ENCODE results near the gene DNASE1L1. TPM values are rescaled to one million over a fixed set of nuclear protein-coding genes. Genes with fewer than 3 reads are reported as not detected.

Gene DNASE1L1
- total and polyA plus RNA-seq, 4 donors = 9.3 to 22.1 (median 16.7) TPM

GRCh38 chrX:154381271-154381670, 27.8 kb downstream of the DNASE1L1 start:
- Histone ChIP-seq H3K9ac (ENCODE audit: low read depth in 1 of 2, low read length in 2 of 2) (no peak overlapping the region), H3K36me3 (ENCODE audit: control insufficient read depth in 4 of 4, insufficient read depth in 3 of 4, low read depth in 1 of 4, low read length in 3 of 4) (no peaks in the 10 kb centered on the region), H3K9me3 (ENCODE audit: control insufficient read depth in 4 of 4, low read length in 3 of 4) (no peaks in the 10 kb centered on the region), H3K4me3 (ENCODE audit: low read depth in 1 of 3, low read length in 3 of 3) (no peak overlapping the region), H3K4me1 (ENCODE audit: control insufficient read depth in 4 of 4, insufficient read depth in 4 of 4, low read length in 3 of 4) (peaks cover 3 to 11% (median 7%) of the 10 kb centered on the region in 4 donors), H3K27ac (ENCODE audit: low read depth in 1 of 2, low read length in 2 of 2) (no peak overlapping the region), H3K27me3 (ENCODE audit: control insufficient read depth in 4 of 4, insufficient read depth in 4 of 4, low read length in 3 of 4) (no peaks in the 10 kb centered on the region)
- 82% methylated on average over 6 of the region's 6 CpGs for WGBS
- TF ChIP-seq ATF3 (IDR thresholded peaks at IDR 0.05) (no peak), NR2F2 (IDR thresholded peaks at IDR 0.05) (no peak), FOXA1 (IDR thresholded peaks at IDR 0.05) (no peak), YY1 (IDR thresholded peaks at IDR 0.05) (no peak), RXRA (IDR thresholded peaks at IDR 0.05) (no peak), MAX (IDR thresholded peaks at IDR 0.05) (no peak), SP1 (IDR thresholded peaks at IDR 0.05) (no peak), HNF4A (conservative IDR thresholded peaks at IDR 0.05) (no peak), EGR1 (IDR thresholded peaks at IDR 0.05; ENCODE audit: low read depth in 2 of 2) (no peak), GABPA (IDR thresholded peaks at IDR 0.05 in 1 of 2, conservative IDR thresholded peaks at IDR 0.05 in 1 of 2) (no peak), HNF4G (IDR thresholded peaks at IDR 0.05) (no peak), FOXA2 (IDR thresholded peaks at IDR 0.05) (no peak)
- TF ChIP-seq, protein P1, sequence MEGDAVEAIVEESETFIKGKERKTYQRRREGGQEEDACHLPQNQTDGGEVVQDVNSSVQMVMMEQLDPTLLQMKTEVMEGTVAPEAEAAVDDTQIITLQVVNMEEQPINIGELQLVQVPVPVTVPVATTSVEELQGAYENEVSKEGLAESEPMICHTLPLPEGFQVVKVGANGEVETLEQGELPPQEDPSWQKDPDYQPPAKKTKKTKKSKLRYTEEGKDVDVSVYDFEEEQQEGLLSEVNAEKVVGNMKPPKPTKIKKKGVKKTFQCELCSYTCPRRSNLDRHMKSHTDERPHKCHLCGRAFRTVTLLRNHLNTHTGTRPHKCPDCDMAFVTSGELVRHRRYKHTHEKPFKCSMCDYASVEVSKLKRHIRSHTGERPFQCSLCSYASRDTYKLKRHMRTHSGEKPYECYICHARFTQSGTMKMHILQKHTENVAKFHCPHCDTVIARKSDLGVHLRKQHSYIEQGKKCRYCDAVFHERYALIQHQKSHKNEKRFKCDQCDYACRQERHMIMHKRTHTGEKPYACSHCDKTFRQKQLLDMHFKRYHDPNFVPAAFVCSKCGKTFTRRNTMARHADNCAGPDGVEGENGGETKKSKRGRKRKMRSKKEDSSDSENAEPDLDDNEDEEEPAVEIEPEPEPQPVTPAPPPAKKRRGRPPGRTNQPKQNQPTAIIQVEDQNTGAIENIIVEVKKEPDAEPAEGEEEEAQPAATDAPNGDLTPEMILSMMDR (IDR thresholded peaks at IDR 0.05; ENCODE audit: low read depth, low read length, missing input control) = no peak
- TF ChIP-seq, protein P2, sequence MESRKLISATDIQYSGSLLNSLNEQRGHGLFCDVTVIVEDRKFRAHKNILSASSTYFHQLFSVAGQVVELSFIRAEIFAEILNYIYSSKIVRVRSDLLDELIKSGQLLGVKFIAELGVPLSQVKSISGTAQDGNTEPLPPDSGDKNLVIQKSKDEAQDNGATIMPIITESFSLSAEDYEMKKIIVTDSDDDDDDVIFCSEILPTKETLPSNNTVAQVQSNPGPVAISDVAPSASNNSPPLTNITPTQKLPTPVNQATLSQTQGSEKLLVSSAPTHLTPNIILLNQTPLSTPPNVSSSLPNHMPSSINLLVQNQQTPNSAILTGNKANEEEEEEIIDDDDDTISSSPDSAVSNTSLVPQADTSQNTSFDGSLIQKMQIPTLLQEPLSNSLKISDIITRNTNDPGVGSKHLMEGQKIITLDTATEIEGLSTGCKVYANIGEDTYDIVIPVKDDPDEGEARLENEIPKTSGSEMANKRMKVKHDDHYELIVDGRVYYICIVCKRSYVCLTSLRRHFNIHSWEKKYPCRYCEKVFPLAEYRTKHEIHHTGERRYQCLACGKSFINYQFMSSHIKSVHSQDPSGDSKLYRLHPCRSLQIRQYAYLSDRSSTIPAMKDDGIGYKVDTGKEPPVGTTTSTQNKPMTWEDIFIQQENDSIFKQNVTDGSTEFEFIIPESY (IDR thresholded peaks at IDR 0.05) = no peak
- TF ChIP-seq, protein P3, sequence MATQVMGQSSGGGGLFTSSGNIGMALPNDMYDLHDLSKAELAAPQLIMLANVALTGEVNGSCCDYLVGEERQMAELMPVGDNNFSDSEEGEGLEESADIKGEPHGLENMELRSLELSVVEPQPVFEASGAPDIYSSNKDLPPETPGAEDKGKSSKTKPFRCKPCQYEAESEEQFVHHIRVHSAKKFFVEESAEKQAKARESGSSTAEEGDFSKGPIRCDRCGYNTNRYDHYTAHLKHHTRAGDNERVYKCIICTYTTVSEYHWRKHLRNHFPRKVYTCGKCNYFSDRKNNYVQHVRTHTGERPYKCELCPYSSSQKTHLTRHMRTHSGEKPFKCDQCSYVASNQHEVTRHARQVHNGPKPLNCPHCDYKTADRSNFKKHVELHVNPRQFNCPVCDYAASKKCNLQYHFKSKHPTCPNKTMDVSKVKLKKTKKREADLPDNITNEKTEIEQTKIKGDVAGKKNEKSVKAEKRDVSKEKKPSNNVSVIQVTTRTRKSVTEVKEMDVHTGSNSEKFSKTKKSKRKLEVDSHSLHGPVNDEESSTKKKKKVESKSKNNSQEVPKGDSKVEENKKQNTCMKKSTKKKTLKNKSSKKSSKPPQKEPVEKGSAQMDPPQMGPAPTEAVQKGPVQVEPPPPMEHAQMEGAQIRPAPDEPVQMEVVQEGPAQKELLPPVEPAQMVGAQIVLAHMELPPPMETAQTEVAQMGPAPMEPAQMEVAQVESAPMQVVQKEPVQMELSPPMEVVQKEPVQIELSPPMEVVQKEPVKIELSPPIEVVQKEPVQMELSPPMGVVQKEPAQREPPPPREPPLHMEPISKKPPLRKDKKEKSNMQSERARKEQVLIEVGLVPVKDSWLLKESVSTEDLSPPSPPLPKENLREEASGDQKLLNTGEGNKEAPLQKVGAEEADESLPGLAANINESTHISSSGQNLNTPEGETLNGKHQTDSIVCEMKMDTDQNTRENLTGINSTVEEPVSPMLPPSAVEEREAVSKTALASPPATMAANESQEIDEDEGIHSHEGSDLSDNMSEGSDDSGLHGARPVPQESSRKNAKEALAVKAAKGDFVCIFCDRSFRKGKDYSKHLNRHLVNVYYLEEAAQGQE (IDR thresholded peaks at IDR 0.05) = no peak
- no peak for DNase-seq (ENCODE audit: low spot score)

DNA sequence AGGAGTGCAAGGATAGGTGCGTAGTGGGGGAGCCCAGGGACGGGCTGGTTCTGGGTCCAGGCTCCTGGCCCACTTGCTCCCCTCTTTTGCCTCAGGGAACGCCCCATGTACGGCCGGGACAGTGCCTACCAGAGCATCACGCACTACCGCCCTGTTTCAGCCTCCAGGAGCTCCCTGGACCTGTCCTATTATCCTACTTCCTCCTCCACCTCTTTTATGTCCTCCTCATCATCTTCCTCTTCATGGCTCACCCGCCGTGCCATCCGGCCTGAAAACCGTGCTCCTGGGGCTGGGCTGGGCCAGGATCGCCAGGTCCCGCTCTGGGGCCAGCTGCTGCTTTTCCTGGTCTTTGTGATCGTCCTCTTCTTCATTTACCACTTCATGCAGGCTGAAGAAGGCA, 28.3 kb downstream of the DNASE1L1 start:
- Histone ChIP-seq H3K9ac (ENCODE audit: low read depth in 1 of 2, low read length in 2 of 2) (no peak overlapping the region), H3K4me3 (ENCODE audit: low read depth in 1 of 3, low read length in 3 of 3) (no peak overlapping the region)
- no peak for TF ChIP-seq FOXA1 (IDR thresholded peaks at IDR 0.05)
- TF ChIP-seq ATF3 (IDR thresholded peaks at IDR 0.05) = no peak
- TF ChIP-seq GABPA (IDR thresholded peaks at IDR 0.05 in 1 of 2, conservative IDR thresholded peaks at IDR 0.05 in 1 of 2) = no peak
- TF ChIP-seq, protein P1 (IDR thresholded peaks at IDR 0.05; ENCODE audit: low read depth, low read length, missing input control) = no peak
- TF ChIP-seq HNF4A (conservative IDR thresholded peaks at IDR 0.05) = no peak
- TF ChIP-seq JUND (IDR thresholded peaks at IDR 0.05) = no peak
- no peak for TF ChIP-seq NR2F2 (IDR thresholded peaks at IDR 0.05)
- TF ChIP-seq MAX (IDR thresholded peaks at IDR 0.05) = no peak
- no peak for TF ChIP-seq TAF1 (conservative IDR thresholded peaks at IDR 0.05)
- TF ChIP-seq YY1 (IDR thresholded peaks at IDR 0.05) = no peak
- TF ChIP-seq FOXA2 (IDR thresholded peaks at IDR 0.05) = no peak
- no peak for TF ChIP-seq SP1 (IDR thresholded peaks at IDR 0.05)
- TF ChIP-seq EGR1 (IDR thresholded peaks at IDR 0.05; ENCODE audit: low read depth in 2 of 2) = no peak

More for the DNA sequence above, 28.3 kb downstream of the DNASE1L1 start:
- Histone ChIP-seq H3K4me1 (ENCODE audit: control insufficient read depth in 4 of 4, insufficient read depth in 4 of 4, low read length in 3 of 4) (peaks cover 3 to 11% (median 7%) of the 10 kb centered on the region in 4 donors), H3K27ac (ENCODE audit: low read depth in 1 of 2, low read length in 2 of 2) (no peak overlapping the region), H3K36me3 (ENCODE audit: control insufficient read depth in 4 of 4, insufficient read depth in 3 of 4, low read depth in 1 of 4, low read length in 3 of 4) (no peaks in the 10 kb centered on the region), H3K27me3 (ENCODE audit: control insufficient read depth in 4 of 4, insufficient read depth in 4 of 4, low read length in 3 of 4) (no peaks in the 10 kb centered on the region), H3K9me3 (ENCODE audit: control insufficient read depth in 4 of 4, low read length in 3 of 4) (no peaks in the 10 kb centered on the region)
- DNase-seq (ENCODE audit: low spot score) = no peak
- 93% methylated on average over 14 of the region's 14 CpGs for WGBS
